HG03432 (cell line): ENCODE results near the gene ALK.

Source experiments
- ATAC-seq: cut with Tn5 transposase; IDR thresholded peaks from one replicate; pipeline ENCODE4 v1.9.1; 2021; ENCODE audit warnings: mild to moderate bottlenecking, moderate library complexity; ENCODE audit not compliant: unreplicated experiment

ALK gene

DNA sequence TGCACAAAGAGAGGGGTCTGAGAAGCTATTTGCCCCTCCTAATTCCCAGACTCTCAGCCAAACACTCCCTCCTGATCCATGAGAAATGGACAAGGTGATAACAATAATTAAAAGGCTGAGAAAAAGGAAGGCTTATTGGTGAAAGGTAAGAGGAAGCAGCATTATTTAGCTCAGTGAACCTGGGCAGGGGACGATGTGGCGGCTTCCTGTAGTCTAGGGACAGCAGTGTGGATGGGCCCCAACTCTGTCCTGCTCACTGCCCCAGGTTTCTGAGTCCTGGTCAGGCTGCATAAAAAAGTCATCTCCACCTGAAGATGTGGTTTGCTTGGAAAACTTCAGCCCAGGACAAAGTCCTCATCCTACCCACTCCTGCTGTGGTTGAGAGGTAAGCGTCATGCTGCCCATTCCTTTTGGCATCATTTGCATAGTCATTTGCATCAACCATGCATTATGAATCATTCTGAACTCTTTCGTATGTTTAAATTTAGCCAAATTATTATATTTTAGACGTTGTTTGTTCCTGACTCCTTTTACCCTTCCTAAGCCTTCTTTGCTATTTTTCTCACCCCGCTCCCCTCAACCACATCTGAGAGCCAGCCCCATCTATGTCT, 679.3 kb downstream of the ALK start:
- no peak for ATAC-seq

DNA sequence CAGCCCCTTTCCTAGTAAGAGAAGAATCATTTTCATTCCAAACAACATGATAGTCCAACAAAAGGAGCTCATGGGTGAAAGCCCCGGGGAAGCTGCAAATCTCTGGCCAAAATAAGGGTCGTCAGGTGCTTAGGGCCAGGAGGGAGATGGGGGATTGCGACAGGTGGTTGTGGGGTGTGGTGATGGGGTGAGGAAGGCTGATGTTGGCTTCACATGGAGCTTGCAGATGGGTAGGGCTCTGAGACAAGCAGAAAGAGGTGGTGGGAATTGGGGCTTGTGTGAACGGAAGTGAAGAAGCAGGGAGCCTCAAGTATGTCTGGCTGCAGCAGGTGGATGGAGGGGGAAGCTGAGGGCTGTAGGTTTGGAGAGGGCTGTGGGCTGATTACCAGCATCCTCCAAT, 680.0 kb downstream of the ALK start:
- no peak for ATAC-seq

DNA sequence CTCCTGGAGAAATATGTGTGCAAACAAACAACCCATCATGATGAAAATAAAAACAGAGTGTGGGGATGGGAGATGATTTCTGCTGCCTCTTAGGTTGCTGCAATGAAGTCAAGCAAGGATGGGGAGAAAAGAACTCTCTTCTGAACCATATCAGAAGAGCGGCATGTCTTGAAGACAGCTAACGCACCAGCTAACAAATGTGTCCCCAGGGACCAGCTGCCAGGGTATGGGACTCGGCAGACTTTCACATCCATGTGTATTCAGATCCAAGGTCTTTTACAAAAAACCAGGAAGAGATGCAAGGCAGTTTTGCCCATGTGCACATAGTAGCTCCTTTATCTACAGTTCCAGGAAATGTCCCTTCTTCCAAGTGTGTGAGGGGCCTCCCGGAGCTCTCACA, 680.8 kb downstream of the ALK start:
- ATAC-seq, result no peak

GRCh38 chr2:29239209-29239960, 682.0 kb downstream of the ALK start:
- no peak for ATAC-seq

- no peak for ATAC-seq
These were observed 682.9 kb downstream of the ALK start for GRCh38 chr2:29238497-29238896.

DNA sequence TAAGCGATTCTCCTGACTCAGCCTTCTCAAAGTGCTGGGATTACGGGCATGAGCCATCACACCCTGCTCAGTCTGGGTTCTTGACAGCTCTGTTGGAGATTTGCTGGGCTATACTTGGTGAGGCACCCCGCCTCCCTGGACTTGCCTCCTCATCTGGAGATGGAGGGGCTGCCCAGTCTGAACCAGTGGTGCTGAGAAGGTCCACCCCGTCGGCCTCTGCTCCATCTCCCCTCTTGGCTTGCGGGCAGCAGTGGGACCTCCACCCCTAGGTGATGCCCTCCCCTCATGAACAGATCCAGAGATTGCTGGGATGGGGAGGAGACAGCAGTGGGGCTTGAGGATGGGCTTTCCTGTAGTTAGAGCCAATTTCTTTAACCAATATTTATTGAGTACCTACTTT, 685.3 kb downstream of the ALK start:
- ATAC-seq, result no peak

- no peak for ATAC-seq
These were observed 686.0 kb downstream of the ALK start for GRCh38 chr2:29235411-29235810.

GRCh38 chr2:29233428-29233827, 688.0 kb downstream of the ALK start:
- ATAC-seq, result no peak

DNA sequence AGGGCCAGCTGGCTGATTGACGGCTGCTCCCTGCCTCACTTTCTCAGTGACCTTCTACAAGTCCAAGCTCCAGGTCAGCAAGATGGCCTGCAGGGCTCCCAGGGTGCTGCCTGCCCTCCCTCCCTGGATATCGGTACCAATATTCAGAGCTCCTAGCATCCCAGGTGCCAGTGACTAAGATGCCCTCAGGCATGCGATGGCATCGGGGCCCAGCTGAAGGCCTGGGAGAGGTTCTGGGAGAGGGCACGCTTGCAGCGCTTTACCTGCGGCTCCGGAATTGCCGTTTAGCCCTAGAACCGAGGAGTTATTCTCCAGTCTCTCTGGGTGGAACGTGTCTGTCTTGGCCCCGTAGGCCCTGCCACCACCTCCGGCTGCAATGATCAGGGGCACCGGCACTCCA, 689.3 kb downstream of the ALK start:
- ATAC-seq, result no peak

DNA sequence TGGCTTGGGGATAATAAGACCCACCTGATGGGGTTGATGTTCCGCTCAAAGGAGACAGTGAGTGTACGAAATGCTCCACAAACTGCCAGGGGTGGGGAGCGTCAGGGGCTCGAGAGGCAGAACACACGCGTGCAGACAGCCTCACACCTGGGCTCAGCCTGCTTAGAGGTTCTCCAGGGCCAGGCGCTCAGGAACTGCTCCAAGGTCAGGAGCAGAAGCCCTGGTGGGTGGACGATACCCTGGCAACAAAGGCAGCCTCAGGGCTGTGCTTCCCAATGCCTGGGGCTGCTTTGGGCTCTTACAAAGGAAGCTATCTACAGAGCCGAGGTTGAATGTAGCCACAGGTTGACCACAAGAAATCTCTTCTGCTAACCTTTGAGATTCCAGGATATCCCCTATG, 691.7 kb downstream of the ALK start:
- no peak for ATAC-seq

DNA sequence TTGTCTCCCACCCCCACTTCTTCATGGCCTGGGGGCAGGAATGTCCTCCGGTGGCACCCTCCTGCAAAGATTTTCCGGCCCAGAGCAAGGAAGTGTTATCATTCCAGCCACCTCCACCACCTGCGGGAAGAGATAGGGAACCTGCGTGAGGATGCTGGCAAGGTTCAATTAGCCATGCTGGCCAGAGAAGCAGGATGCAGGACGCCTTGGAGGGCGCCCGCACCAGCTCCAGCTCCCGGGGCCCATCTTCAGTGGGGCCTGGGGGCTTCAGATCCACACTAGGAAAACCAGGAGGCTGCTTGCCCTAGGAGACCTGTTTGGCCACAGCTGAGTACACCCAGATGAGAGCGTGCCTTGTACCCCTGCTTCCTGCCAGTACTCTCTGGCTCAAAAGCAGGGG, 692.4 kb downstream of the ALK start:
- no peak for ATAC-seq

DNA sequence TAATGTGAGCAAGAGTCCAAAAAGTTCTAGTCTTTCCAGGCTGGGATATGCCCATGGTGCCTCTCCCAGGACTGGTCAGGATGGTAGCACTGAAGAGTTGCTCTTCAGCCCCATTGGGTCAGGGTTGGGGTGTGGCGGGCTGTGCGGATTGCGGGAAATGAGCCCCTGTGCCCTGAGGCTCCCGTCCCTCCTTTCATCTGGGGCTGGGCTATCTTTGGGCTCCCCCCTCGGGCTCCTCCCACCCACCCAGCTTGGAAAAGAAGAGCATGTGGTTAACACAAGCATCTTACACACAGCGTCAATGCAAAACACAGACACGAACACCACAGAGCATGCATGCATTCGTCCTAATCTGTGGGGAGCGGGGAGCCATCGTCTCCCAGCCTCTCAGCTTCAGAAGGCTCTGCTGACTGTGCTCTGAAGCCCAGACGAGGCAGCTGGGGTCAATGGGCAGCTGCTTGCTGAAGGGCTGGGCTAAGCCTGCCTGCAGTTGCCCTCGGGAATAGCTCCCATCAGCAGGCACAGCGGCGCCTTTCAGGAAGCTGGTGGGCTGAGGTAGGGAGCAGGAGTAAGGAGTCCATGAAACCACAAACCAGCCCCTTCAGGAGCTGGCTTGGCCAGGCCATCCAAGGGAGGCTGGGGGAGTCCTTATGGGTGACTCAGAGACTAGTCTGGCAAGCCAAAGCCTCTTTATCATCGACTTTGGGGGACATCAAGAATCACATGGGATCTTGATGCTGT, 693.3 kb downstream of the ALK start:
- ATAC-seq, result no peak

DNA sequence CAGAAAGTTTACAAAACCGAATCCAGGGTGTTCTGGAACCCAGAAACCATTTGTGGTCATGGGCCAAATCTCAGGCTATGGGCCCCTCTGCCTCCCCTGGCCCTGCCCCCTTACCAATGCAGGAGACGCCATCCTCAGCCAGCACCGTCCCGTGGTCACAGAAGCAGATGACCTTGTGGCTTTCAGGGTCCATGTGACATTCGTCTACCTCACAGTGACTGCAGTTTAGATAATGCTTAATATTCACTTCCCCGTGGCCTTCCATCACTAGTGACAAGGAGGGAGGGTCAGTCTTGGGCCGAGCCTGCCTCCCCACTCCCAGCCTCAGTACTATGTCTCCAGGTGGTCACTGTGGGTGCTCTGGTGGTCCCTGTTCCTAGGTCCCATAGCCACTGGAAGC, 694.6 kb downstream of the ALK start:
- ATAC-seq, result no peak

GRCh38 chr2:29226375-29226774, 695.0 kb downstream of the ALK start:
- no peak for ATAC-seq

DNA sequence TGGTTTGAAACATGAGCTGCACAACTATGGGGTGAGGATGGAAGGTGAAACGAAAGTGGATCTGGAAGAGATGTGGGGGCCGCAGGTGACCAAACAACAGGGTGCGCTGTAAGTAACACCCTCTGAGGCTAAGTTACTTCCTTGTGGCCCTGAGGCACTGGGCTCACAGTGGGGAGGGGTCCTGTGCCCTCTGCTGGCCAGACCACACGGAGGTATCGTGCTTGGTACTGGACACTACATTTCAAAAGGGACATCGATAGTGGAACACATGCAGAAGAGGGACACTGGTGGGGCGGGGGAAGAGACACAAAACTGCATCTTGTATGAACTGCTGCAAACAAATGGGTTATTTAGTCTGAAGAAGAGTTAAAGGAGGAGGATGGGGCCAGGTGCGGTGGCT, 695.6 kb downstream of the ALK start:
- ATAC-seq, result no peak

GRCh38 chr2:29224693-29225551, 696.5 kb downstream of the ALK start:
- ATAC-seq, result no peak

GRCh38 chr2:29223851-29224692, 697.3 kb downstream of the ALK start:
- no peak for ATAC-seq

GRCh38 chr2:29223257-29223656, 698.1 kb downstream of the ALK start:
- no peak for ATAC-seq

DNA sequence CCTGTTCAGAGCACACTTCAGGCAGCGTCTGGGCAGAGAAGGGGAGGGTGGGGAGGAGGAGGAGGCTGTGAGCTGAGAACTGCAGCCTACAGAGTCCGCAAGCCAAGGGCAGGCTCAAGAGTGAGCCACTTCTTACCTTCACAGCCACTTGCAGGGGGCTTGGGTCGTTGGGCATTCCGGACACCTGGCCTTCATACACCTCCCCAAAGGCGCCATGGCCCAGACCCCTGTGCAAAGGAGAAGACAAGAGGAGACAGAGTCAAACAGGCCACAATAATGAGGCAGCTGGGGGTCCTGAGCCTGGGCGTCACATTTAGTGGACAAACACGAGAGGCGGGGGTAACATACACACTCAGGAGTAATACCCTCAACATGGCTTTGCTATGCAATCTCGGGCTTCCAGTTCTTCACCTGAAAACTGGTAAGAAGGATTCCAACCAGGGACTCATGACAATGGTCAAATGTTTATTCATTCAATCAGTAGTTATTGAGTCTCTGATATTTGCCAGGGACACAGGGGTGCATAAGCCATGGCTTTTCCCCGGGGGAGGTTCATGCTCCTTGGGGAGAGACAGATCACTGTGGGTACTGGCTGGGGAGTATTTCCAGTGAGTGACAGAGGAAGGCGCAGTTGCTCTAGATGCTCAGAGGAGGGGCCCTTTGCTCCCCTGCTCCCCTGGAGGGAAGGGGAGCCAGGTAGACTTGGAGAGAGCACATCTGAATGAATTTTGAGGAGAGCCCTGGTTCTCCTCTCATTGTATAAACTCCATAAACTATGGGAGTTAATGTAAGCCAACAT, 698.8 kb downstream of the ALK start:
- no peak for ATAC-seq
